Stimulated activated naive CD4-positive, alpha-beta T cell treated with Interleukin-2 at 50 U/mL for 16 hours (primary cell): ENCODE measurements around the gene ZNF768.
"Not testable (repeated sequence)": the region's sequence is repeated elsewhere in the genome, so short reads cannot be mapped to it uniquely, and the experiment has no call there.

Experiments
- DNase-seq: peaks from one replicate; lab custom pipeline; 2025; lab: John Stamatoyannopoulos, UW

The ZNF768 gene

DNA sequence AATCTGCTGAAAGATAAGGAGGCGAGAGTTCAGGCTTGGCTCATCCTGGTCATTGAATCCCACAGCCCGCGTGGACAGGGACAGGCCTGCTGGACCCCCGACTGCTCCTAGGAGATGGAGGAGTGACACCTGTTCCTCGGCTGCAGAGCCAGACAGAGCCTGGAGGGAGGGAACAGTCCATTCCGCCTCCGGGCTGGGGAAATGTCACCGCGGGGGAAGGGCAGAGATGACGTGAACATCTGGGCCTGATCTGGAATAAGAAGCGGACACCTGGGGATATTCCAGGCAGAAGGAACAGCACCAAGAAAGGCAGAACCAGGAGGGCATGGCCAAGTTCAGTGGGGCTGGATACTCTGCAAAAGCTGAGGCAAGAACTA lies 6.8 kb upstream of the ZNF768 start:
- no peak for DNase-seq

DNA sequence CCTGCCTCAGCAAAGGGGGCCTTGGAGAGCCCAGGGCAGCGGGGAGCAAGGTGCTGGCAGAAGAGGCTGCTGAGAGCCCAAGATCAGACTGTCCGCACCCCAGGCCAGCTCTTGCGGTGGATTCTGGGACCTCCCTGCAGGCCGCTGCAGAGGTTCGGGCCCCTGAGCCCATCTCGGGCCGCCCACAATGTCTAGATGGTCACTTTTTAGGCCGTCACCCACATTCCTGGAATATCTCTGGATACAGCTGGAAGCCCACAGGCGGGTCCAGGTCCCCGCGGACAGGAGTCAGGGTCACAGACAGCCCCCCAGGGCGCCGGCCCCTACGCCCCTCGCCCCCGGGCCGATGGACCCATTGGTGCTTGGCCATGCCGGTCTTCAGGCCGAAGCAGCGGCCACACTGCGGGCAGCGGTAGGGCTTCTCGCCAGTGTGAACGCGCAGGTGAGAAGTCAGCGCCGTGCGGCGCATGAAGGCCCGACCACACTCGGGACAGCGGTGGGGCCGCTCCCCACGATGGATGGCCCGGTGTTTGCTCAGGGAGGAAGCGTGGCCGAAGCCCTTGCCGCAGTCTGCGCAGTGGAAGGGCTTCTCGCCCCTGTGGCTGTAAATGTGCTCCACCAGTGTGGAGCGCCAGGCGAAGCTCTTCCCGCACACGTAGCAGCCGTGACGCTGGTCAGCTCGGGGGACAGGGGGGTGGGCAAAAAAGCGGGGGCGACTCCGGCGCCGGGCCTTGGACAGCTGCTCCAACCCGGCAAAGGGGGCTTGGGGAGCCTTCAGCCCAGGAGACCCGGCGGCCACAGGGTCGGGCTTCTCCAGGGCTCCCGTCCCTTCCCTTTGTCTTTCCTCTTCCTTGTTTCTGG lies 6.1 kb upstream of the ZNF768 start:
- DNase-seq = no peak

DNA sequence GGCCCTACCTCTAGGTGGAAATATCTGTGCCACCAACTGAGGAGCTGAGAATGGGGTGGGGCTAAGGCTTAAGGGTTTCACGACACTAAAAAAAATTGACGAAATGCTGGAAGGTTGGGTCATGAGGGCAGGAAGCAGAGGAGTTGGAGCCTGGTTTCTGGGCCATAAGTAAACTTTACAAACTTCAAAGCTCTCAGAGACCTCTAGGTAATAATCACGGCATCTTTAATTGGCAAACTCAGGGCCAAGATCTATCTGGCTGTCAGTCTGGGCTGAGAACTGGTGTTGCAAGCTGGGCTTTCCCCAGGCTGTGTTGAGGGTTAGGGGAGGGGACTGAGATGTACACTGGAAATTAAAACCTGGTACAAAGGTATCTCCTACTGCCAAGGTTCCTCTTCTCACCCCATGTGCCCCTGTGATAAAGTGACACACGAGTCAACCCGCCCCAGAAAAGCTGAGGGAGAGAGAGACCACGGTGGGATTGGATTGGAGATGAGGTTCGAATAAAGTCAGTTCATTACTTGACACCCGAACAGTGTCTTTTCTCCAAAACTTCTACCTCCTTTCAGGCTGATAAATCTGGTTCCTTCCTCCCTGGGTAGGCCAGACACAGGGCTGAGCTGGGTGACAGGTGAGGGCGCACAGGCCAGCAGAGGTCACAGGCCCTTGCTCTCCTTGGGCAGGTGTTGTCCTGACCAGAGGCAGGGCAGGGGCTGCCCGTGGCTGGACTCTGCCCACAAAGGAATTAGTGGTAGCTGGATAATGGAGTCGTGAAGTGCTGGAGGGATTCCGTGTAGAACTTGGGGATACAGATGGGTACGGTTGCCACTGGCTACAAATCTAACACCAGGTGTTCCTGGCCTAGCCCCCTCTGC lies 4.0 kb upstream of the ZNF768 start:
- DNase-seq = no peak

DNA sequence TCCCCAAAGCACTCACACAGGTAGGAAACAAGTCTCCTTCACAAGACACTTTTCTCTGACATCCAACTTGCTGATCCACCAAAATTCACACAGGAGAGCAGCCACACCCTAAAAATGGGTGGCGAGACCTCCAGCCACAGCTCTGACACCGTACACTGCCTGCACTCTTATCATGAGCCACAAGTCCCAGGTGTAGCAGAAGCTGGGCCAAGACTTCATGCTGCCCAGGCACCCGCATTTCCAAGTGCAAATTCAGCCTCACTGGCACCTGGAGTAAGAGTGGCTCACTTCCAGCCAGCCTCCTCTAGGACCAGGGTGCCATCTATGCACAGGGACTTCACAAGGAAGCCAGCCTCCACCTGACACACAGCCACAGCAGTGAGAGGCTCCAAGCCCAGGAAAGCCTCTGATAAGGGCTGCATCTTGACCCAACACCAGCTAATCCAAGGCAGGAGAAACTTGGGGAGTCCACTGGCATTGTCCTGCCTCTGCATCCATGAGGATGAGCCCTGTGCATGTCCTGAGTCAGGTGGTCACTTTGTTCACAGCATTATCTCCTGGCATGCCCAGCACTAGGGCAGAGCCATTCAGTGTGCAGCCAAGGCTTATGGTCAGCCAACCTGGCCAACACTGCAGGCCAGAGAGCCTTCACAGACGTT lies 2.6 kb upstream of the ZNF768 start:
- no peak for DNase-seq

DNA sequence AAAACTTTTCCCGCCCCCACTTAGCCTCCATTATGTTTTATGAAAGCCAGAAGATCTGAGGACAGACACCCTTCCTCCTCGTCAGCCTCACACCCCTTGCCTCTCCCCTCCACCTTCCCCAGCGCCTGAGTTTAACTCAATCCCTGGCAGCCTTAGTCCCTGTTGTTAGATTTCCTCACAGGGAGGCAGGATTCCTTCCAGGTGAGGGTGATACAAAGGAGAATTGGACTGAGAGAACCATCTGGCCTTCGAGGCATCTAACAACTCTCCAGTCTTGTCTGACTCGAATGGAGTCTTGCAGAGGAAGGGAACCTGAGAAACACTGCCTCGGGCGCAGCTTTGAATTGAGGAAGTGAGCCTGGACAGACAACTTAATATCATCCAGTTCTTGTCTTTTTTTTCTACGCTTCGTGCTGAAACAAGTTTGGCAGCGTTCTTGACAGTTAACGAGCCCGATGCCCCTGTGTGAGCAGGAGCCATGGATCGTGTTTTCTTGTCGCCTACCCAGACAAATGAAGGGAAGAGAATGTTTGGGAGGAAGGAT lies 1.3 kb upstream of the ZNF768 start:
- no peak for DNase-seq

DNA sequence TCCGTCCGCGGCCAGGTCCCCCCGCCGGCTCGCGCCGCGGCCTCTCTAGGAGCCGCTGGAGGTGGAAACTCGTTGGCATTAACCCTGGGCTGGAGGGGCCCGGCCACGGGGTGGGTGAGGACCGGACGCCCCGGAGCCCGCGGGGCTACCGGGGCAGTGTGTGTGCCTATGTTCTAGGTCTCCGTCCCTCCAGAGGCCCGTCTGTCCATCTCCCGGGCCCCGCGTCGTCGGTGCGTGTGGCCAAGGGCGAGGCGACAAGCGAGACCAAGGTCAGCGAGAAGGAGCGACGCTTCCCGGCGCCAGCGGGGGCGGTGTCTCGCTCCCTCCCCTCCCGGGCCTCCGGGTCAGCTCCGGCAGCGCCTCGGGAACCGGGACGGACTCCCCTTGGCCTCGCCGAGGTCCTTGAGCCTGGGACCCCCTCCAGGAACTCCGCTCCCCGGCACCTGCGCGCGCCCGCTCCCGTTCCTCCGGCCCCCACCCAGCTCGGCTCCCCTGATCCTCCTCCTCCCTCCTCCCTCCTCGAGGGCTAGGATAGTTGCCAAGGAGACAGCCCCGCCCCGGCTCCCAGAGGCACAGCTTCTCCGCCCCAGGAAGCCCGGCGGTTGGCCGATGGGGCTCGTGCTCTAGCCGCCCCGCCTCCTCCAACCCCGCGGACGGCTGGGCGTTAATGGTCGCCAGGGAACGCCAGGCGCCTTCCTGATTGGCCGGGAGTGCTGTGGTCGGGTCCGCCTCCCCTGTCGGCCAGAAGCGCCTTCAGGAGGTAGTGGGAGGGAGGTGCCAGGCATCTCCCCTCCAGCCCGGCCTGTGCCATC lies 663 bp upstream of the ZNF768 start:
- peak; percentile 94 for DNase-seq

DNA sequence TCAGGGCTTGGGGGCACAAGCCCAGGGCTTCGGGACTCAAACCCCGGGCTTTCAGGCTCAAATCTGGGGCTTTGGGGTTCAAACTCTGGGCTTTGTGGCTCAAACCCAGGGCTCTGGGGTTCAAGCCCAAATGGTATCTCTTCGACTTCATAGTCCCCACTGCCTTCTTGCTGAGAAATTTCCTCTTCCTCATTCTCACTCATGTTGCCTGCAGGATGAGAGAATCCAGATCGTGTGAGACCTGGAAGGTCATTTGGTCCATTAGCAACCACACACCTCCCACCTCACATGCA lies 576 bp downstream of the ZNF768 start:
- DNase-seq = no peak

DNA sequence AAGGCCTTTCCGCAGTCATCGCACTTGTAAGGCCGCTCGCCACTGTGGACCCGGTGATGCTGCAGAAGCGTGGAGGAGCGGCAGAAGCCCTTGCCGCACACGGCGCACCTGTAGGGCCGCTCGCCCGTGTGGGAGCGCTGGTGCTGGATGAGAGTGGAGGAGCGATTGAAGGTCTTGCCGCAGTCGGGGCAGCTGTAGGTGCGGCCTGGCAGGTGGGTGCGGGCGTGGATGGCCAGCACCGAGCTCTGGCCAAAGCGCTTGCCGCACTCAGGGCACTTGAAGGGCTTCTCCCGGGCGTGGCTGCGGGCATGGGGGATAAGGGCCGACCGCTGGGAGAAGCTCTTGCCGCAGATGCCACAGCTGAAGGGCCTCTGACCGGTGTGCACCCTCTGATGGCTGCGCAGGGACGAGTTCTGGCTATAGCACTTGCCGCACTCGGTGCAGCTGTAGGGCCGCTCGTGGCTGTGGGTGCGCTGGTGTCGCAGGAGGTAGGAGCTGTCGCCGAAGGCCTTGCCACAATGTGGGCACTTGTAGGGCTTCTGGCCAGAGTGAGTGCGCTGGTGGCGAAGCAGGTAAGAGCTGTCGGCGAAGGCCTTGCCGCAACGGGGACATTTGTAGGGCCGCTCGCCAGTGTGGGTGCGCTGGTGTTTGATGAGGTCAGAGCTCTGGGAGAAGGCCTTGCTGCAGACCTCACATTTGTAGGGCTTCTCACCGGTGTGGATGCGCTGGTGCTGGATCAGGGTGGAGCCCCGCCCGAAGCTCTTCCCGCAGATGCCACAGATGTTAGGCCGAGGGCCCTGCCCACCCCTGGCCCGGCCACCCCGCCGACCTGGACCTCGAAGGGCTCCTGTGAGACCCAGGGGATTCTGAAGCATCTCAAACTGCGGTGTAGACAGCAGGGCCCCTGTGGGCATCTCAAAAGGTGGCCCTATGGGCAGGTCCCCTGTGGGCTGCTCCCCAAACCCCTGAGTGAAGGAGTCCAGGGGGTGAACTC lies 1.5 kb downstream of the ZNF768 start:
- no peak for DNase-seq

DNA sequence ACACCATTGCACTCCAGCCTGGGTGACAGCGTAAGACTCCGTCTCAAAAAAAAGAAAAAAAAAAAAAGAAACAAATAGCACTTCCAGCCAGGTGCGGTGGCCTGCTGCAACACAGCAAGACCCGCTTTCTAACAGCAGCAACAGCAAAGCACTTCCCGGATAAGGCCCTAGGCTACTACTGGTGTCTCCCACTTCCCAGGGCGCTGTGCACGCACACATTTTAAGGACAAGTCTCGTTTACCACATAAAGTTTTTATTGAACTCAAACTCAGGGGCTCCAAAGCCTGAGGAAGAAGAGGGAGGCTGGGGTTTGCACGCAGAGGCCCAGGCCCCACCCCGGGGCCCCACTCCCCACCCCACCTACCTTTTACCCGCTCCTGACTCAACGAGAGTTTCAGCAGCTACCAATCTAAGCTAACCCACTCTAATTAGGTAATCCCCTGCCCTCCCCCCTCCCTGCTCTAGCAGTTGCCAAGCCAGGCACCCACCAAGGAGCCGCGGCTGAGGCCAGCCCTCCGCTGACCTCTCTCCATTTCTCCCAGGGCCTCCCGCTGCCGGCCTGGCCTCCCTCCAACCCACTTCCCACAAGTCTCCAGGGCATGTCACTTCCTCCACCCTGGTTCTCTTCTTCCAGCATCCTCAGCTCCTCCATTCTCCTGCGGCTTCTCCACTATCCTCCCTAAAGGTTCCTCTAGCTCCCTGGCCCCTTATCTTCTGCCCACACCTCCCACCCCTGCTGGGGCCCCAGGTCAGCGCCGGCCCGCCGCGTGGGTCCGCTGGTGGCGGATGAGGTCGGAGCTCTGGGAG lies 2.4 kb downstream of the ZNF768 start:
- DNase-seq = no peak

DNA sequence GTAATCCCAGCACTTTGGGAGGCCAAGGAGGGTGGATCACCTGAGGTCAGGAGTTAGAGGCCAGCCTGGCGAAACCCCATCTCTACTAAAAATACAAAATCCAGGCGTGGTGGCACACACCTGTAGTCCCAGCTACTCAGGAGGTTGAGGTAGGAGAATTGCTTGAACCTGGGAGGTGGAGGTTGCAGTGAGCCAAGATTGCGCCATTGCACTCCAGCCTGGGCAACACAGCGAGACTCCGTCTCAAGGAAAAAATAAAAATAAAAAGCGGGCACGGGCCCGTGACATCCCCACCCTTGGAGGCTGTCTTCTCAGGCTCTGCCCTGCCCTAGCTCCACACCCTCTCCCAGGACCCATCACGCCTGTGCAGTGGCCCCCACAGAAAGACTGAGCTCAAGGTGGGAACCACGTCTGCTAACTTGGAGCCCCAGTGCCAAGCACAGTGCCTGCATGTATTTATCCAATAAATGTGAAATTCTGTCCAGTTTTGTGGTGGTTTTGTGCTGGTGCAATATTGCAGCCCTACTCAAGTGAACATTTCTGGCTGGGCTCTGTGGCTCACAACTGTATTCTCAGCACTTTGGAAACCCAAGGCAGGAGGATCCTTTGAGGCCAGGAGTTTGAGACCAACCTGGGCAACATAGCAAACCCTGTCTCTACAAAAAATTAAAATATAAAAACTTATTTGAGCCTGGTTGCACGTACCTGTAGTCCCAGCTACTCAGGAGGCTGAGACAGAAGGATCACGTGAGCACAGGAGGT lies 3.5 kb downstream of the ZNF768 start:
- not testable (repeated sequence) for DNase-seq

DNA sequence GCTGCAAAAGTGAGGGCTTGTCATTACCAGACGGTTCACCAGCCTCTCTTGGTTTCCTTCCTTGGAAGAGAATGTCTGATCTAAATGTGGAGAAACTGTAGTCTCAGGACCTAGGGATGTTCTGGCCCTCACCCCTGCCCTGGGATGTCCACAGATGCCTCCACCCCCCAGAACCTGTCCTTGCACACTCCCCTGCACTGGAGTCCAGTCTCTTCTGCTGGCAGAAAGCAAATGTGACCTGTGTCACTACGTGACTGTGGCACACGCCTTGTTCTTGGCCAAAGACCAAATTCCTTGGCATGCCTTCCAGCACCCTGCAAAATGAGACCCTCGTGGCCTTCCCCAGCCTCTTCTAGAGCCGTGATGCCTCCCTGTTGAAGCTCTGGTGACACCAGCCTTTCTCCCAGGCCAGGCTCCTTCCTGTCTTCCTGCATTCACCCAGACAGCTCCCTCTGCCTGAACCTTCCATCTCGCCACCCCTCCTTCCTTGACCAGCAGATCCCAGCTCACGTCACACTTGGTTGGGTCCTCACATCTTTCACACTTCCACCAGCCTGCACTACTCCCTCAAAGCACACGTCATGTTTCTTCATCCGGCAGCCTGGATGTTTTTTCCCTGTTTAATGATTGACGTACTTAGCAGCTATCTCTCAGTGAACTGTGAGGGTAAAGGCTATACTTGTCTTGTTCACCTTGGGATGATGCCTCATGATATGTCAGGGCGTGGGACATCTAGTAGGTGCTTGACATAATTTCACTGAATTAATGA lies 4.3 kb downstream of the ZNF768 start:
- DNase-seq = no peak

DNA sequence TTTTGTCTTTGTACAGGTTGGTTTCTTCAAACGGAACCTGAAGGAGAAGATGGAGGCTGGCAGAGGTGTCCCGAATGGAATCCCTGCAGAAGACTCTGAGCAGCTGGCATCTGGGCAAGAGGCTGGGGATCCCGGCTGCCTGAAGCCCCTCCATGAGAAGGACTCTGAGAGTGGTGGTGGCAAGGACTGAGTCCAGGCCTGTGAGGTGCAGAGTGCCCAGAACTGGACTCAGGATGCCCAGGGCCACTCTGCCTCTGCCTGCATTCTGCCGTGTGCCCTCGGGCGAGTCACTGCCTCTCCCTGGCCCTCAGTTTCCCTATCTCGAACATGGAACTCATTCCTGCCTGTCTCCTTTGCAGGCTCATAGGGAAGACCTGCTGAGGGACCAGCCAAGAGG lies 4.9 kb downstream of the ZNF768 start:
- DNase-seq = no peak

DNA sequence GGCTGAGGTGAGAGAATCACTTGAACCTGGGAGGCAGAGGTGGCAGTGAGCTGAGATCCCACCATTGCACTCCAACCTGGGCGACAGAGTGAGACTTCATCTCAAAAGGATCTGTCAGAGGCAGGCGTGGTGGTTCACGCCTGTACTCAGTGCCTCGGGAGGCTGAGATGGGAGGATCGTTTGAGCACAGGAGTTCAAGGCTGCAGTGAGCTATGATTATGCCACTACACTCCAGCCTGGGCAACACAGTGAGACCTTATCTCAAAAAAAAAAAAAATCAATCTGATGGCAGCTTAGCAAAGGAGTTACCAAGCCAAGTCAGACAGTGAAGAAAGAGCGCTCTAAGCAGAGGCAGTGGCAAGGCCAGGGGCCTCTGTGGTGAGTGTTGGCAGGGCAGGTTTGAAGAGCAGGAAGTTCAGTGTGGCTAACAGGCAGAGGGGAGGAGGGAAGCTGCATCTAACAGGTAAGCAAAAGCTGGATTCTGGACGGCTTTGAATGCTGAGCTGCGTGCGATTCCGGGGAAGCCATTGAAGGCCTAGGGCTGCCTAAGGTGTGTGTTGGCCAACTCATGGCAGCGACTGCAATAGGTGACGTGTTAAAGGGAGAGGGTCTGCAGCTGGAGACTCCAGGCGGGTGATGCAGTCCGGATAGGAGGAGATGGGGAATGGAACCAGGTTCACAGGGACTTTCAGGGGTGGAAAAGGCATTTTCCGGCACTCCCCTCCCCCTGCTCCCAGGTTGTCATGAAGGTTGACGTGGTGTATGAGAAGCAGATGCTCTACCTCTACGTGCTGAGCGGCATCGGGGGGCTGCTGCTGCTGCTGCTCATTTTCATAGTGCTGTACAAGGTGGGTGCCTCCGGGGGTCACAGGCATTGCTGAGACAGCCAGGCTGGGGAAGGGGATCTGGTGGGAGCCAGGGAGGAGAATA lies 7.0 kb downstream of the ZNF768 start:
- no peak for DNase-seq

DNA sequence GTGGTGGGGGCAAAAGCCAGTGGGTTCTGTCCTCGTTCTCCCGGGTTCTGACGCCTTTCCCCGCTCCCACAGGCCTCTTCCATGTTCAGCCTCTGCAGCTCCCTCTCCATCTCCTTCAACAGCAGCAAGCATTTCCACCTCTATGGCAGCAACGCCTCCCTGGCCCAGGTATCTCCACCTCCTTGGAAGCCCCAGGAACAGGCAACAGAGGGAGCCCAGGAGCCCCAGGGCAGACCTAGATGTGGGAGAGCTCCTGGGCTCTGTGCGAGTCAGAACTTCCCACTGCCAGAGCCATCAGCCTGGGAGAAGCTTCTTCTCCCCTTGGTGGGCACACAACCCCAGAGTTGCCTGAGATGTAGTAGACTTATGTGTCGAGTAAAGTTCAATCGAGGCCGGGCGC lies 7.8 kb downstream of the ZNF768 start:
- no peak for DNase-seq

DNA sequence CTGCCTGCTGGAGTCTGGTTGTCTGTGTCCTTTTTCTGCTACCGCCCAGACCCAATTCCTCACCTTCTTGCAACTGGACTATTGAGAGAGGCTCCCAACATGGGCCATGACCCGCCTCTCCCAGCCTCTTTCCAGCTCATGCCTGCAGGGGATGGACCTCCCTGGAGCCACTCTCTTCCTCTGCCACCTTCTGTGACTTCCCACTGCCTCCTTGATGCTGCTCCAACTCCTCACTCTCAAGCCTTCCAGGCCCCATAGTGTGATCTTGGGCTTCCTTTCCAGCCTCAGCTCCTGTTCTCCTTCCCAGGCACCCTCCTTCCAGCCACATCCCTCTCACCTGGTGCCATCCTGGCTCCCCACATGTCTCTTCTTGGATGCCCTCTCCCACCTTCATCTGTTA lies 11.1 kb downstream of the ZNF768 start:
- DNase-seq = no peak

DNA sequence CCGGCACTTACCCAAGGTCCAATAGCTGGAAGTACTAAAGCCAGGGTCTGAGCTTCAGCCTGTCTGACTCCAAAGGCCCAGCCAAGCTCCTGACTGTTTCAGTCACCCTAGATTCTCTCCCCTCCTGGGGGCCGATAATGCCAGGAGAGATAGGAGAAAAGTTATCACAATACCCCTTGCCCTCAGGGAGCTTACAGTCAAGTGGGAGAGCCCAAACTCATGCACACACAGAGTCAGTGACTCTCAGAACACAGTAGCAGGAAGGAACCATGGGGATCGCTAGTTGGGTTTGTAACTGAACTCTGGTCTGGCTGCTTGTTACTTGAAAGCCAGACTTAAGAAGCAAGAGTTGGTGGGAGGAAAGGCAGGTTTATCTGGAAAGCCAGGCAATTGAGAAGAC lies 14.9 kb downstream of the ZNF768 start:
- no peak for DNase-seq

DNA sequence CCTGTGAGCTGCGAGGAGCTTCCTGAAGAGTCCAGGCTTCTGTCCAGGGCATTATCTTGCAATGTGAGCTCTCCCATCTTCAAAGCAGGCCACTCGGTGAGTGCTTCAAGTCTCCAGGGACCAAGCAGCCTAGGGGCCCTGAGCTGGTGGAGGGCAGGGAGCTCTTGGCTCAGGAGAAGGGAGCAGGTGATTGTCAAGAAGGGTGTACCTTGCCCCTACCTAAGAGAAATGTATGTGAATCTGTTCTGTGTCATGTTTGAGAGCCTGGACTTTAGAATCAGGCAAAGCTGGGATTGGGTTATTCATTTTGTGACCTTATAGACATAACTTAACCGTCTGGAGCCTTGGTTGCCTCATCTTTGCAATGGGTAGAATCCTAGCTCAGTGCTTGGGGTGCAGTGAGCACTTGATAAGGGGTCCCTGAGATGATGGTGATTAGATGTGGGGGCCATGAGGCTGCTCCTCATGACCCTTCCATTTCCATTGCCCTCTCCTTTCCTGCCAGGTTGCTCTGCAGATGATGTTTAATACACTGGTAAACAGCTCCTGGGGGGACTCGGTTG lies 15.9 kb downstream of the ZNF768 start:
- no peak for DNase-seq
